Gastrocnemius medialis (tissue), 4 donors: ENCODE measurements around the gene NRG3.

Source experiments
- CTCF ChIP-seq, 5 experiments: fragments of 450-650 bp in 3 of 5; fragments of 200-600 bp in 2 of 5; sonication (generic) in 2 of 5; IDR thresholded peaks in 4 of 5; conservative IDR thresholded peaks in 1 of 5; 1 replicate in 4 of 5; 2 replicates in 1 of 5; pipeline ENCODE4 v1.5.1; 2016 to 2019; ENCODE audit warnings: antibody characterized with exemption in 5 of 5, mild to moderate bottlenecking in 3 of 5, moderate library complexity in 3 of 5
- POLR2A ChIP-seq, 2 donors: fragments of 450-650 bp; IDR thresholded peaks; one replicate each; pipeline ENCODE4 v1.6.1; 2017; ENCODE audit warnings: antibody characterized with exemption in 2 of 2, mild to moderate bottlenecking in 2 of 2, moderate library complexity in 2 of 2

GRCh38 chr10:81873932-81874816, 820 bp upstream of the NRG3 start:
- TF ChIP-seq POLR2A (IDR thresholded peaks at IDR 0.05) (no peak), CTCF (IDR thresholded peaks at IDR 0.05 in 4 of 5, conservative IDR thresholded peaks at IDR 0.05 in 1 of 5) (no peak)
